ENCODE results near the gene CSN1S1. TPM values are rescaled to one million over a fixed set of nuclear protein-coding genes. Genes with fewer than 3 reads are reported as not detected.

The CSN1S1 gene, protein sequence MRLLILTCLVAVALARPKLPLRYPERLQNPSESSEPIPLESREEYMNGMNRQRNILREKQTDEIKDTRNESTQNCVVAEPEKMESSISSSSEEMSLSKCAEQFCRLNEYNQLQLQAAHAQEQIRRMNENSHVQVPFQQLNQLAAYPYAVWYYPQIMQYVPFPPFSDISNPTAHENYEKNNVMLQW
- not detected for total RNA-seq
- not detected for polyA plus RNA-seq

- TF ChIP-seq, protein P1, sequence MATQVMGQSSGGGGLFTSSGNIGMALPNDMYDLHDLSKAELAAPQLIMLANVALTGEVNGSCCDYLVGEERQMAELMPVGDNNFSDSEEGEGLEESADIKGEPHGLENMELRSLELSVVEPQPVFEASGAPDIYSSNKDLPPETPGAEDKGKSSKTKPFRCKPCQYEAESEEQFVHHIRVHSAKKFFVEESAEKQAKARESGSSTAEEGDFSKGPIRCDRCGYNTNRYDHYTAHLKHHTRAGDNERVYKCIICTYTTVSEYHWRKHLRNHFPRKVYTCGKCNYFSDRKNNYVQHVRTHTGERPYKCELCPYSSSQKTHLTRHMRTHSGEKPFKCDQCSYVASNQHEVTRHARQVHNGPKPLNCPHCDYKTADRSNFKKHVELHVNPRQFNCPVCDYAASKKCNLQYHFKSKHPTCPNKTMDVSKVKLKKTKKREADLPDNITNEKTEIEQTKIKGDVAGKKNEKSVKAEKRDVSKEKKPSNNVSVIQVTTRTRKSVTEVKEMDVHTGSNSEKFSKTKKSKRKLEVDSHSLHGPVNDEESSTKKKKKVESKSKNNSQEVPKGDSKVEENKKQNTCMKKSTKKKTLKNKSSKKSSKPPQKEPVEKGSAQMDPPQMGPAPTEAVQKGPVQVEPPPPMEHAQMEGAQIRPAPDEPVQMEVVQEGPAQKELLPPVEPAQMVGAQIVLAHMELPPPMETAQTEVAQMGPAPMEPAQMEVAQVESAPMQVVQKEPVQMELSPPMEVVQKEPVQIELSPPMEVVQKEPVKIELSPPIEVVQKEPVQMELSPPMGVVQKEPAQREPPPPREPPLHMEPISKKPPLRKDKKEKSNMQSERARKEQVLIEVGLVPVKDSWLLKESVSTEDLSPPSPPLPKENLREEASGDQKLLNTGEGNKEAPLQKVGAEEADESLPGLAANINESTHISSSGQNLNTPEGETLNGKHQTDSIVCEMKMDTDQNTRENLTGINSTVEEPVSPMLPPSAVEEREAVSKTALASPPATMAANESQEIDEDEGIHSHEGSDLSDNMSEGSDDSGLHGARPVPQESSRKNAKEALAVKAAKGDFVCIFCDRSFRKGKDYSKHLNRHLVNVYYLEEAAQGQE (IDR thresholded peaks at IDR 0.05): no peak
- no peak for TF ChIP-seq TAF1 (conservative IDR thresholded peaks at IDR 0.05)
- no peak for TF ChIP-seq FOXA2 (IDR thresholded peaks at IDR 0.05)
- TF ChIP-seq MAX (IDR thresholded peaks at IDR 0.05): no peak
- no peak for TF ChIP-seq SP1 (IDR thresholded peaks at IDR 0.05)
- no peak for TF ChIP-seq JUND (IDR thresholded peaks at IDR 0.05)
- no peak for TF ChIP-seq HNF4A (conservative IDR thresholded peaks at IDR 0.05)
- TF ChIP-seq CTCF (IDR thresholded peaks at IDR 0.05; ENCODE audit: low read depth, low read length, missing input control): no peak
- no peak for TF ChIP-seq EGR1 (IDR thresholded peaks at IDR 0.05; ENCODE audit: low read depth in 2 of 2)
- no peak for TF ChIP-seq HNF4G (IDR thresholded peaks at IDR 0.05)
- no peak for TF ChIP-seq YY1 (IDR thresholded peaks at IDR 0.05)
- no peak for TF ChIP-seq GABPA (IDR thresholded peaks at IDR 0.05 in 1 of 2, conservative IDR thresholded peaks at IDR 0.05 in 1 of 2)
- TF ChIP-seq ZBTB33 (IDR thresholded peaks at IDR 0.05): no peak
- no peak for TF ChIP-seq RXRA (IDR thresholded peaks at IDR 0.05)
- no peaks in the 10 kb centered on the region for H3K9me3 ChIP-seq (ENCODE audit: control insufficient read depth in 4 of 4, low read length in 3 of 4)
- H3K27me3 ChIP-seq (ENCODE audit: control insufficient read depth in 4 of 4, insufficient read depth in 4 of 4, low read length in 3 of 4): no peaks in the 10 kb centered on the region
- no peak within 1 kb of the TSS for H3K27ac ChIP-seq (ENCODE audit: low read depth in 1 of 2, low read length in 2 of 2)
- no peaks in the 10 kb centered on the region for H3K4me1 ChIP-seq (ENCODE audit: control insufficient read depth in 4 of 4, insufficient read depth in 4 of 4, low read length in 3 of 4)
- no peak within 1 kb of the TSS for H3K4me3 ChIP-seq (ENCODE audit: low read depth in 1 of 3, low read length in 3 of 3)
- no peak for DNase-seq (ENCODE audit: low spot score)
- no peaks in the 10 kb centered on the region for H3K36me3 ChIP-seq (ENCODE audit: control insufficient read depth in 4 of 4, insufficient read depth in 3 of 4, low read depth in 1 of 4, low read length in 3 of 4)
- 93% methylated on average over 3 of the region's 3 CpGs for WGBS
- H3K9ac ChIP-seq (ENCODE audit: low read depth in 1 of 2, low read length in 2 of 2): no peak within 1 kb of the TSS
These were observed at the start of gene CSN1S1 for GRCh38 chr4:69930768-69931167. CSN1S1 (plus strand) TSS chr4:69931068; CDS start chr4:69932556, 1,488 bp downstream.

DNA sequence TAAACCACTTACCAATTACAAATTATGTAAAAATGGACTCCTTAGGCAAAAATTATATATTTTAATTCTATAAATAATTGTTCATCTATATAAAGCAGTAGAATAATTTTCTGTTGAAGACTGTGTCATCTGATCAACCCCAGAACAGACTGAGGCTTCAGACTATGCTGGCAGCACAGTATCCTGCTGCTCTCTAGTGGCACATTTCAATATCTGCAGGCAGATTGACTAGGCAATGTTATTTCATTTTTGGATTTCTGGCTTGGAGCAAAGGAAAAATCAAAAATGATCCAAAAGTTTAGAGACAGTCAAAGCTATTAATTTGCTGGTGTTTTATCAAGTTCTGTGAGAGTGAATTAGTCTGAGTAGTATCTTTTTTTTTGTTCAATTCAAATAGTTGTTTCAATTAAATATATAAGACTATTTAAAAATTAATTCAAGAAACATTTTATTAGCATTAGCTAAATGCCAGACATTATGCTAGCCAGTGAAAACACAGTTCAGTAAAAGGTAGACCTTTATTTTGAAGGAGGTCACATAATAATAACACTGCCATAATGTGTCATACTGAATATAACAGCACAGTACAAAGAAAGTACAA is 49.6 kb upstream of the CSN1S1 start:
- Histone ChIP-seq H3K36me3 (ENCODE audit: control insufficient read depth in 4 of 4, insufficient read depth in 3 of 4, low read depth in 1 of 4, low read length in 3 of 4) (no peaks in the 10 kb centered on the region), H3K27ac (ENCODE audit: low read depth in 1 of 2, low read length in 2 of 2) (no peak overlapping the region), H3K9ac (ENCODE audit: low read depth in 1 of 2, low read length in 2 of 2) (peak overlapping the region in 1 of 2 donors; percentile 38), H3K4me3 (ENCODE audit: low read depth in 1 of 3, low read length in 3 of 3) (no peak overlapping the region), H3K27me3 (ENCODE audit: control insufficient read depth in 4 of 4, insufficient read depth in 4 of 4, low read length in 3 of 4) (no peaks in the 10 kb centered on the region), H3K9me3 (ENCODE audit: control insufficient read depth in 4 of 4, low read length in 3 of 4) (peaks cover 0 to 3% (median under 1%) of the 10 kb centered on the region in 4 donors), H3K4me1 (ENCODE audit: control insufficient read depth in 4 of 4, insufficient read depth in 4 of 4, low read length in 3 of 4) (peaks cover 0 to 6% (median 4%) of the 10 kb centered on the region in 4 donors)
- DNase-seq (ENCODE audit: low spot score): no peak
- TF ChIP-seq FOXA2 (IDR thresholded peaks at IDR 0.05): no peak
- TF ChIP-seq RAD21 (IDR thresholded peaks at IDR 0.05): peak; percentile 99 to 100
- TF ChIP-seq HNF4G (IDR thresholded peaks at IDR 0.05): no peak
- no peak for TF ChIP-seq MAX (IDR thresholded peaks at IDR 0.05)
- TF ChIP-seq CTCF (IDR thresholded peaks at IDR 0.05; ENCODE audit: low read depth, low read length, missing input control): peak; percentile 98
- TF ChIP-seq, protein P1 (IDR thresholded peaks at IDR 0.05): no peak
- TF ChIP-seq YY1 (IDR thresholded peaks at IDR 0.05): no peak
- TF ChIP-seq TAF1 (conservative IDR thresholded peaks at IDR 0.05): no peak
- no peak for TF ChIP-seq JUND (IDR thresholded peaks at IDR 0.05)
- no peak for TF ChIP-seq GABPA (IDR thresholded peaks at IDR 0.05 in 1 of 2, conservative IDR thresholded peaks at IDR 0.05 in 1 of 2)
- TF ChIP-seq SP1 (IDR thresholded peaks at IDR 0.05): no peak
